ENCODE results near the gene RPL4.

RPL4 gene

DNA sequence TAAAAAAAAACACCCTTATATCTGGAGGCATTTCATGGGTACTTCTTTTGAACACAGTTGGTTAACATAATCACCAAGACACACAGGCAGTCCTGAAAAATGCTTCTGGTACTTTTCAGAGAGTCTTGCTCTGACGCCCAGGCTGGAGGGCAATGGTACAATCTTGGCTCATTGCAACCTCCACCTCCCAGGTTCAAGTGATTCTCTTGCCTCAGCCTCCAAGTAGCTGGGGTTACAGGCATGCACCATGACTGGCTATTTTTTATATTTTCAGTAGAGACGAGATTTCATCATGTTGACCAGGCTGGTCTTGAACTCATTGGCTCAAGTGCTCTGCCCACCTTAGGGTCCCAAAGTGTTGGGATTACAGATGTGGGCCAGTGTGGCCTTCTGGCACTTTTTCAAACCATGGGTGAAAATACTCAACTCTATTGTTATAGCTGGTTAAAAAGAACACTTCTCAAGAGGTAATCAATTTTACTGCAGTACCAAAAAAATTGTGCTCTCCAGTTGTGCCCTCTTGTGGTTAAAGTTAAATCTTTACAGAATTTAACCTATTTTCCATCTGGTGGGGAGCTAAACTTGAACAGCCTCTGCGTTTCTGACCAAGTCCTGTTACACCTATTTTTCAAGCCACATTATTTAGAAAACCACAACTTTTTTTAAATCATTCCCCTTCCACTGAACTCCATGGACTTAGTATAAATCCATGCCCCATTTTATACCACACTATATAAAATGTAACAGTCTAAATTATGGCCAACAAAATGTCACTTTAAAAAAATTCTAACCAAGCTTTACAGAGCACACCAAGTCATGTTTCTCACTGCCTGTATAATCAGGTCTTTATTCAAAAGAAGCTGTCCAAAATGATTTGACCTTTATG is 5.9 kb downstream of the RPL4 start:
- Histone ChIP-seq H3K4me2 (ENCODE audit: insufficient read depth, low read length) (no peak overlapping the region; the same call in 1 of the 2 replicates), H3K27me3 (ENCODE audit: insufficient read depth, low read length, poor library complexity) (no peaks in the 10 kb centered on the region), H3K4me1 (ENCODE audit: insufficient read depth, low read length) (peaks cover 43% of the 10 kb centered on the region), H3K9ac (ENCODE audit: low read depth, low read length) (no peak overlapping the region), H2AFZ (ENCODE audit: low read depth, low read length) (no peak overlapping the region), H4K20me1 (ENCODE audit: insufficient read depth, low read length) (peaks cover 18% of the 10 kb centered on the region), H3K9me3 (ENCODE audit: insufficient read depth, low read length, severe bottlenecking) (no peaks in the 10 kb centered on the region), H3K27ac (ENCODE audit: low read length) (peak overlapping the region; percentile 64), H3K36me3 (ENCODE audit: insufficient read depth, low read length) (peaks cover 89% of the 10 kb centered on the region), H3K4me3 (ENCODE audit: low read depth in 1 of 2, low read length in 2 of 2) (no peak overlapping the region), H3K79me2 (ENCODE audit: insufficient read depth, low read length) (peaks cover 67% of the 10 kb centered on the region)
- DNase-seq (no peak), ATAC-seq (ENCODE audit: insufficient read depth, low read depth) (no peak)
- no peak for TF ChIP-seq EZH2 (IDR thresholded peaks at IDR 0.05; ENCODE audit: borderline replicate concordance, low read depth, low read length, severe bottlenecking)
- TF ChIP-seq, protein P1, sequence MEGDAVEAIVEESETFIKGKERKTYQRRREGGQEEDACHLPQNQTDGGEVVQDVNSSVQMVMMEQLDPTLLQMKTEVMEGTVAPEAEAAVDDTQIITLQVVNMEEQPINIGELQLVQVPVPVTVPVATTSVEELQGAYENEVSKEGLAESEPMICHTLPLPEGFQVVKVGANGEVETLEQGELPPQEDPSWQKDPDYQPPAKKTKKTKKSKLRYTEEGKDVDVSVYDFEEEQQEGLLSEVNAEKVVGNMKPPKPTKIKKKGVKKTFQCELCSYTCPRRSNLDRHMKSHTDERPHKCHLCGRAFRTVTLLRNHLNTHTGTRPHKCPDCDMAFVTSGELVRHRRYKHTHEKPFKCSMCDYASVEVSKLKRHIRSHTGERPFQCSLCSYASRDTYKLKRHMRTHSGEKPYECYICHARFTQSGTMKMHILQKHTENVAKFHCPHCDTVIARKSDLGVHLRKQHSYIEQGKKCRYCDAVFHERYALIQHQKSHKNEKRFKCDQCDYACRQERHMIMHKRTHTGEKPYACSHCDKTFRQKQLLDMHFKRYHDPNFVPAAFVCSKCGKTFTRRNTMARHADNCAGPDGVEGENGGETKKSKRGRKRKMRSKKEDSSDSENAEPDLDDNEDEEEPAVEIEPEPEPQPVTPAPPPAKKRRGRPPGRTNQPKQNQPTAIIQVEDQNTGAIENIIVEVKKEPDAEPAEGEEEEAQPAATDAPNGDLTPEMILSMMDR (IDR thresholded peaks at IDR 0.05; ENCODE audit: borderline replicate concordance, extremely low read depth, low read length, poor library complexity, severe bottlenecking): peak; percentile 52

DNA sequence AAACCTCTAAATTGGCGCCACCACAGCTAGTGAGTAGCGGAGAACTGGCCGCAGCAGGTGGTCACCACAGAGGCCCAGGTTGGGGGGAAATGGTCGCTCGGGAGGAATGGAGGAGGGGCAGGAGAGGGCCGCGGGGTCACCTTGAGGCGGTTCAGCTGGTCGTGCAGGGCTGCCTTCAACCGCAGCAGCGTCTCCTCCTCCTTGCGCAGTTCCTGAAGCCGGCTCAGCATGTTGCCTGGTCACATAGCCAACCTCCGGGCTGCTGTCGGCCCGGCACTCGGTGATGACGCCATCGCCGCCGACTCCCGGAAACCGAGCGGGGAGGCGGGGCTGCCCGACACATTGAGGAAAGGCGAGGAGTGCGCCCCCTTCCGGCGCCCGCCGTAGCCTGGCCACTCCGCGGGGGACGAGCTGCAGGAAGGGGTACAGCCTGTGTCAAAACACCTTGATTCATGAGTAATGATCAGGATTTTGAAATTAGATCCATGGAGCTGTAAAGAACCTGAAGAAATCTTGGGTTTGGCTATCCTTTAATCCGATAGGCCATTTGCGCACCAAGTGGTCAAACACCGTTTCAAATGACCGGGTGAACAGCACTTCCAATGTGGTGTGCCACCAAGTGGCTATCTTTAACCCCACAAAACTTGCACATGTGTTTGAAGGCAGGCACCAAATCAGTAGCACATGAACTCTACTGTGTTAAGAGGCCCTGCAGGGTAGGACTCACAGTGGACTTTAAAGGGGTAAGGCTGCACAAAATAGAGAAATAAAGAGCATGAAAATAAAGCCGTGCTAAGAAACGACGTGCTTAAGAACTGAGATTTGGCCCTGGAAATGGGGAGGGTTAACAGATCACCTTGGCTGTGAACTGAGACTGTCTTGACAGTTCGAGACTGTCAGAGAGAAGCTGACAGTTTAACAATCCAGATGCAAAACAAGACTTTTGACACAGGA is 6.9 kb downstream of the RPL4 start, which contains the start of gene SNAPC5:
SNAPC5 (minus strand) TSS at position 261 of the 954 bp plus-strand sequence; CDS start at position 230, 31 bp downstream.
- Histone ChIP-seq H3K36me3 (ENCODE audit: insufficient read depth, low read length) (peaks cover 87% of the 10 kb centered on the region), H3K79me2 (ENCODE audit: insufficient read depth, low read length) (peaks cover 58% of the 10 kb centered on the region), H3K4me3 (ENCODE audit: low read depth in 1 of 2, low read length in 2 of 2) (peak within 1 kb of the TSS; percentile 74 to 83), H4K20me1 (ENCODE audit: insufficient read depth, low read length) (peaks cover 10% of the 10 kb centered on the region; the same call in 1 of the 2 replicates), H3K27ac (ENCODE audit: low read length) (peak within 1 kb of the TSS; percentile 77), H3K9me3 (ENCODE audit: insufficient read depth, low read length, severe bottlenecking) (no peaks in the 10 kb centered on the region), H2AFZ (ENCODE audit: low read depth, low read length) (peak within 1 kb of the TSS; percentile 73), H3K4me1 (ENCODE audit: insufficient read depth, low read length) (peaks cover 33% of the 10 kb centered on the region), H3K27me3 (ENCODE audit: insufficient read depth, low read length, poor library complexity) (no peaks in the 10 kb centered on the region), H3K4me2 (ENCODE audit: insufficient read depth, low read length) (peak within 1 kb of the TSS; percentile 96), H3K9ac (ENCODE audit: low read depth, low read length) (peak within 1 kb of the TSS; percentile 71)
- DNase-seq: peak; percentile 95
- TF ChIP-seq EZH2 (IDR thresholded peaks at IDR 0.05; ENCODE audit: borderline replicate concordance, low read depth, low read length, severe bottlenecking): no peak
- TF ChIP-seq, protein P1 (IDR thresholded peaks at IDR 0.05; ENCODE audit: borderline replicate concordance, extremely low read depth, low read length, poor library complexity, severe bottlenecking): peak; percentile 96
- peak; percentile 90 for ATAC-seq (ENCODE audit: insufficient read depth, low read depth)

DNA sequence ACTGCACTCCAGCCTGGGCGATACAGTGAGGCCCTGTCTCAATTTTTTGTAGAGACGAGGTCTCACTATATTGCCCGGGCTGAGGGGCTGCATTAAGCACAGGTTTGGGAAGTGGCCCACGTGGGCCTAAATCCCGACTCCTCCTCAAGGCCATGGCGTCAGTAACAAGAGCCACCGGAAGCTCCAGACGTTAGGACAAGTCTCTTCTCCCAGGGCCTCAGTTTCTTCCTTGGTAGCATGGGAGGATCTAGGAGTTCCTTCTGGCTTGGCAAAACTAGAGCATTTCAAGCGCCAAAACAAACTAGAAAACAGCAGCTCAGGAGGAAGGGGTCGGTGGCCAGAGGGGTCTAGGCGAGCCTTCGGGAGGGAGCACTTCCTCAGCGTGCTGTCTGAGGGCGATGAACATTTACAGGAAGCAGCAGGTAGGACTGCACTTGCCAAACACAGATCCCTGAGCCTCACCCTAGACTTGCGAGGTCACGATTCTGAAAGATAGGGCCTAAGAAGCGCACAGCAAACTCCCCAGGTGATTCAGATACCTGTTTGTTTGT is 7.6 kb downstream of the RPL4 start:
- DNase-seq: no peak
- Histone ChIP-seq H3K79me2 (ENCODE audit: insufficient read depth, low read length) (peaks cover 50% of the 10 kb centered on the region), H2AFZ (ENCODE audit: low read depth, low read length) (peak overlapping the region; percentile 73)

More for the DNA sequence above, 7.6 kb downstream of the RPL4 start:
- H3K4me2 ChIP-seq (ENCODE audit: insufficient read depth, low read length): peak overlapping the region; percentile 96
- H3K9ac ChIP-seq (ENCODE audit: low read depth, low read length): peak overlapping the region; percentile 71
- peaks cover 87% of the 10 kb centered on the region for H3K36me3 ChIP-seq (ENCODE audit: insufficient read depth, low read length)
- H3K9me3 ChIP-seq (ENCODE audit: insufficient read depth, low read length, severe bottlenecking): no peaks in the 10 kb centered on the region
- H4K20me1 ChIP-seq (ENCODE audit: insufficient read depth, low read length): peaks cover 6% of the 10 kb centered on the region; the same call in 1 of the 2 replicates
- H3K27me3 ChIP-seq (ENCODE audit: insufficient read depth, low read length, poor library complexity): no peaks in the 10 kb centered on the region
- ATAC-seq (ENCODE audit: insufficient read depth, low read depth): peak; percentile 46
- peak overlapping the region; percentile 74 to 83 for H3K4me3 ChIP-seq (ENCODE audit: low read depth in 1 of 2, low read length in 2 of 2)
- peak overlapping the region; percentile 77 for H3K27ac ChIP-seq (ENCODE audit: low read length)
- TF ChIP-seq EZH2 (IDR thresholded peaks at IDR 0.05; ENCODE audit: borderline replicate concordance, low read depth, low read length, severe bottlenecking): no peak
- TF ChIP-seq, protein P1 (IDR thresholded peaks at IDR 0.05; ENCODE audit: borderline replicate concordance, extremely low read depth, low read length, poor library complexity, severe bottlenecking): no peak
- peaks cover 25% of the 10 kb centered on the region for H3K4me1 ChIP-seq (ENCODE audit: insufficient read depth, low read length)

All from DND-41 (cell line).